A673 (cell line): Measurements from ENCODE around the gene GRHL1.

Experiments used
- CTCF ChIP-seq: fragments of 300-800, 200-600 bp; sonication (generic); conservative IDR thresholded peaks from 2 replicates; pipeline ENCODE4 v1.5.1; 2017; ENCODE audit warnings: low read depth, mild to moderate bottlenecking, antibody characterized with exemption, low read length, moderate library complexity, mixed read lengths
- EZH2 ChIP-seq: fragments of 200-600 bp; sonication (generic); IDR thresholded peaks from 2 replicates; pipeline ENCODE4 v1.6.1; 2017; ENCODE audit warnings: borderline replicate concordance, low read depth, mild to moderate bottlenecking, mixed read lengths, antibody characterized with exemption, low read length; ENCODE audit not compliant: poor library complexity, severe bottlenecking

GRCh38 chr2:9946076-9946475, 5.4 kb upstream of the GRHL1 start:
- TF ChIP-seq EZH2 (no peak), CTCF (no peak)
